BLaER1 treated with 17β-estradiol and CSF1 and Interleukin-3, amounts not matched to agents 10 nM and 100 nM (cell line): ENCODE measurements around the gene GOLPH3.
A peak's percentile ranks its signal among the peaks of the same experiment; 100 is the strongest.
"Not testable (repeated sequence)": the region's sequence is repeated elsewhere in the genome, so short reads cannot be mapped to it uniquely, and the experiment has no call there.

ENCODE experiments used
- H3K27ac ChIP-seq, 11 experiments: shearing (Covaris generic); formaldehyde crosslinking; 2 replicates each; pipeline ENCODE4 v1.8.1; 2022
- H3K27me3 ChIP-seq, 11 experiments: shearing (Covaris generic); formaldehyde crosslinking; 2 replicates each; pipeline ENCODE4 v1.8.1; 2022
- H3K36me3 ChIP-seq, 11 experiments: shearing (Covaris generic); formaldehyde crosslinking; 2 replicates each; pipeline ENCODE4 v1.8.1; 2022
- H3K4me1 ChIP-seq, 10 experiments: shearing (Covaris generic); formaldehyde crosslinking; 2 replicates each; pipeline ENCODE4 v1.8.1; 2022
- H3K4me2 ChIP-seq, 11 experiments: shearing (Covaris generic); formaldehyde crosslinking; 2 replicates each; pipeline ENCODE4 v1.8.1; 2022
- H3K4me3 ChIP-seq, 10 experiments: shearing (Covaris generic); formaldehyde crosslinking; 2 replicates each; pipeline ENCODE4 v1.8.1; 2022
- H3K9ac ChIP-seq, 11 experiments: shearing (Covaris generic); formaldehyde crosslinking; 2 replicates each; pipeline ENCODE4 v1.8.1; 2022
- H3K9me3 ChIP-seq, 11 experiments: shearing (Covaris generic); formaldehyde crosslinking; replicated peaks in 1 of 11; 2 replicates each; pipeline ENCODE4 v1.8.1; 2022
- H4K20me1 ChIP-seq, 11 experiments: shearing (Covaris generic); formaldehyde crosslinking; 2 replicates each; pipeline ENCODE4 v1.8.1; 2022
- Cebpa-rat ChIP-seq, 11 experiments: shearing (Covaris generic); IDR thresholded peaks; 2 replicates each; pipeline ENCODE4 v1.8.1; 2022

The GOLPH3 gene

GRCh38 chr5:32123058-32123805, 50.9 kb downstream of the GOLPH3 start:
- no peak for TF ChIP-seq Cebpa-rat (IDR thresholded peaks at IDR 0.05)
- H3K4me1 ChIP-seq = peaks cover 0 to 20% (median 0%) of the 10 kb centered on the region in 10 experiments; a peak in 2 of 20 replicates
- peaks cover 91 to 100% (median 98%) of the 10 kb centered on the region in 11 experiments for H3K36me3 ChIP-seq
- no peak overlapping the region for H3K4me2 ChIP-seq
- H4K20me1 ChIP-seq = peaks cover 4 to 99% (median 48%) of the 10 kb centered on the region in 11 experiments; a peak in 19 of 22 replicates
- no peak overlapping the region for H3K4me3 ChIP-seq
- no peaks in the 10 kb centered on the region; a peak in 1 of 22 replicates for H3K9me3 ChIP-seq
- no peaks in the 10 kb centered on the region for H3K27me3 ChIP-seq
- no peak overlapping the region for H3K27ac ChIP-seq
- H3K9ac ChIP-seq = no peak overlapping the region

DNA sequence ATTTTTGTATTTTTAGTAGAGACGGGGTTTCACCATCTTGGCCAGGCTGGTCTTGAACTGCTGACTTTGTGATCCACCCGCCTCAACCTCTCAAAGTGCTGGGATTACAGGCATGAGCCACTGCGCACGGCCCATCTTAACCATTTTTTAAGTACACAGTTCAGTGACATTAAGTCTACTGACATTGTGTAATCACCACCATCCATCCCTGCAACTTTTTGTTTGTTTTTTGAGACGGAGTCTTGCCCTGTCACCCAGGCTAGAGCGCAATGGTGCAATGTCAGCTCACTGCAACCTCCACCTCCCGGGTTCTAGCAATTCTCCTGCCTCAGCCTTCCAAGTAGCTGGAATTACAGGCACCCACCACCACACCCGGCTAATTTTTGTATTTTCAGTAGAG, 55.2 kb downstream of the GOLPH3 start:
- H3K36me3 ChIP-seq = peaks cover 89 to 100% (median 97%) of the 10 kb centered on the region in 11 experiments

DNA sequence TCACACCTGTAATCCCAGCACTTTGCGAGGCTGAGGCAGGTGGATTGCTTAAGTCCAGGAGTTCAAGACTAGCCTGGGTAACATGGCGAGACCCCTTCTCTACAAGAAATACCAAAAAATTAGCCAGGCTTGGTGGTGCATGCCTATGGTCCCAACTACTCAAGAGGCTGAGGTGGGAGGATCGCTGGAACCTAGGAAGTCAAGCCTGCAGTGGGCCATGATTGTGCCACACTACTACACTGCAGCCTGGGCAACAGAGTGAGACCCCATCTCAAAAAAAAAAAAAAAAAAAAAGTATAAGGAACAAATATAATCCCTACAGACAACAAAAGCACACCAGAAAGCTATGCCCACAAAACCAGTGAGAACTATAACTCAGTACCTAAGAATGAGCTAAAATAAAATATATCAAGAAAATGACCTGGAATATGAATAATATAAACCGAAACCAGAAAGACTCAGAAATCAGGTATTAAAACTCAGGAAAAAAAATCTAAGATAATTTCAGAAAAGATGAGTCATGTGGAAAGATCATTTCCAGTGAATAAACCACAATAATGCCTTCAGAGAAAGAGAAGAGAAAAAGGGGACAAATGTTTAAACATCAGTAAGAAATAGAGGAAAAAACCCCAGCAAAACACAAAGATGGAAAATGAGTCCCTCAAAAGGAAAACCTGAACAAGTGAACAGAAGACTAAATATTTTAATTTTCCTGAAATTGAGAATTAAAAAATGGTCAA, 57.4 kb downstream of the GOLPH3 start:
- TF ChIP-seq Cebpa-rat (IDR thresholded peaks at IDR 0.05) = no peak
- peaks cover 0 to 24% (median 0%) of the 10 kb centered on the region in 10 experiments; a peak in 5 of 20 replicates for H3K4me1 ChIP-seq
- no peaks in the 10 kb centered on the region for H3K27me3 ChIP-seq
- no peak overlapping the region; a peak in 1 of 22 replicates for H3K27ac ChIP-seq
- H3K9me3 ChIP-seq = no peaks in the 10 kb centered on the region
- H4K20me1 ChIP-seq = peaks cover 0 to 99% (median 18%) of the 10 kb centered on the region in 11 experiments; a peak in 13 of 22 replicates
- peak overlapping the region in 2 of 11 experiments; percentile 21 to 39; a peak in 3 of 22 replicates for H3K4me2 ChIP-seq
- no peak overlapping the region for H3K4me3 ChIP-seq
- H3K36me3 ChIP-seq = peaks cover 88 to 99% (median 97%) of the 10 kb centered on the region in 11 experiments
- H3K9ac ChIP-seq = no peak overlapping the region

More for the DNA sequence above, 55.2 kb downstream of the GOLPH3 start:
- not testable (repeated sequence) for H3K4me2 ChIP-seq, H3K9me3 ChIP-seq, H3K27ac ChIP-seq, H3K9ac ChIP-seq, H3K4me3 ChIP-seq, H3K27me3 ChIP-seq
- Histone ChIP-seq H3K4me1 (peaks cover 0 to 24% (median 0%) of the 10 kb centered on the region in 10 experiments; a peak in 5 of 20 replicates), H4K20me1 (peaks cover 4 to 99% (median 37%) of the 10 kb centered on the region in 11 experiments; a peak in 19 of 22 replicates)

GRCh38 chr5:32115985-32116384, 58.1 kb downstream of the GOLPH3 start:
- peaks cover 0 to 99% (median 15%) of the 10 kb centered on the region in 11 experiments; a peak in 14 of 22 replicates for H4K20me1 ChIP-seq

DNA sequence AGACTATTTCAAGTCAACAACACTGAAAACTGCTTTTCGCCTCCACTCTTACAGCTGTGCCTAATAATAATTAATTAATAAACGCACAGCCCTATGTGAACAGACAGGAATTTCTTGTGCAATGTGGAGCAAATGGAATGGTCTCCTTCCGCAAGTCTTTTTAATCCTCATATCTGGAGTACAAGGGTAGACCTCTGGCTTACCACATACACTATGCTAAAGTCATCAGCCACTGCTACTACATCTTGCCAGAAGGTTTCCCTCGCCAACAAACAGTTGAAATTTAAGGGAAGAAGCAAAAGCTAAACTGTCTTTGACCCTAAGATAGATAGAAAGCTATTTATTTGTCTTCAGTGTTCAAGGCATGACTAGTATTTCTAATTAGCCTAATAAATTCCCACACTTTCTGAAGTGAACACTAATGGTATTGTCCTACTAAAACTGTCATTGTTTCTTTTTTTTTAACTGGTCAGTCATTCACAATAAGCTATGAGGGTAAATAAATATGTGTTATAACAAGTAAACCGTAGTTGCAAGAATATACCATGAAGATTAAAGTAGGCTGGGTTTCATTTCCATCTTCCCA, 63.9 kb downstream of the GOLPH3 start:
- H3K36me3 ChIP-seq = peaks cover 90 to 100% (median 97%) of the 10 kb centered on the region in 11 experiments
- H3K27me3 ChIP-seq = no peaks in the 10 kb centered on the region
- no peak for TF ChIP-seq Cebpa-rat (IDR thresholded peaks at IDR 0.05)

More at GRCh38 chr5:32115985-32116384, 58.1 kb downstream of the GOLPH3 start:
- no peaks in the 10 kb centered on the region for H3K9me3 ChIP-seq
- no peak overlapping the region for H3K4me3 ChIP-seq
- H3K4me1 ChIP-seq = peaks cover 0 to 24% (median 0%) of the 10 kb centered on the region in 10 experiments; a peak in 5 of 20 replicates
- TF ChIP-seq Cebpa-rat (IDR thresholded peaks at IDR 0.05) = no peak
- H3K9ac ChIP-seq = no peak overlapping the region
- H3K27me3 ChIP-seq = no peaks in the 10 kb centered on the region
- peaks cover 88 to 99% (median 97%) of the 10 kb centered on the region in 11 experiments for H3K36me3 ChIP-seq
- no peak overlapping the region for H3K27ac ChIP-seq
- peak overlapping the region in 2 of 11 experiments; percentile 21 to 39; a peak in 4 of 22 replicates for H3K4me2 ChIP-seq

GRCh38 chr5:32109236-32109635, 64.9 kb downstream of the GOLPH3 start:
- Histone ChIP-seq H4K20me1 (peaks cover 0 to 98% (median 8%) of the 10 kb centered on the region in 11 experiments; a peak in 9 of 22 replicates), H3K4me1 (peaks cover 0 to 7% (median 0%) of the 10 kb centered on the region in 10 experiments; a peak in 1 of 20 replicates), H3K4me2 (no peak overlapping the region), H3K27ac (no peak overlapping the region), H3K9ac (no peak overlapping the region), H3K36me3 (peaks cover 93 to 100% (median 97%) of the 10 kb centered on the region in 11 experiments), H3K9me3 (no peaks in the 10 kb centered on the region), H3K27me3 (no peaks in the 10 kb centered on the region), H3K4me3 (no peak overlapping the region)
- no peak for TF ChIP-seq Cebpa-rat (IDR thresholded peaks at IDR 0.05)

More for the DNA sequence above, 63.9 kb downstream of the GOLPH3 start:
- Histone ChIP-seq H3K27ac (no peak overlapping the region), H3K4me2 (no peak overlapping the region), H4K20me1 (peaks cover 0 to 99% (median 8%) of the 10 kb centered on the region in 11 experiments; a peak in 9 of 22 replicates), H3K9me3 (no peaks in the 10 kb centered on the region), H3K9ac (no peak overlapping the region), H3K4me1 (peaks cover 0 to 7% (median 0%) of the 10 kb centered on the region in 10 experiments; a peak in 1 of 20 replicates), H3K4me3 (no peak overlapping the region)

DNA sequence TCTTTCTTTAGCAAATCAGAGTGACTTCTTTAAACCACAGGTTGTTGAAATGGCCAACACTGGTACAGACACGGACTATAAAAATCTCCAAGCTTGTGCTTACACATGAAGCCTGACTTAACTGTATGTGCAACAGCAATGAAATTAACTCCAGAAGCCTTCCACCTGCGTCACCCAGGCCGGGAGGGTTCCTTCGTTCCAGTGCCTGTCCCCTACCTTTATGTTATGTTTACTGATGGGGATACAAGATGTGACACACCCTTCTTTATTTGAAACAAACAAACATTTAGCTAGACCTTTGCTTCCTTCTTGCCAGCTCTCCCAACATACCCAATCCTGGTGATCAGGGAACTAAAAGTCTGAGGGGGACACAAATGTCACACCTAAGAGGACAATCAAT, 66.0 kb downstream of the GOLPH3 start:
- Histone ChIP-seq H3K4me2 (no peak overlapping the region), H3K27ac (no peak overlapping the region), H3K4me1 (no peaks in the 10 kb centered on the region), H3K9me3 (no peaks in the 10 kb centered on the region), H4K20me1 (peaks cover 0 to 98% (median 8%) of the 10 kb centered on the region in 11 experiments; a peak in 9 of 22 replicates), H3K4me3 (no peak overlapping the region), H3K9ac (no peak overlapping the region), H3K36me3 (peaks cover 93 to 100% (median 97%) of the 10 kb centered on the region in 11 experiments), H3K27me3 (no peaks in the 10 kb centered on the region)
- no peak for TF ChIP-seq Cebpa-rat (IDR thresholded peaks at IDR 0.05)

- Histone ChIP-seq H3K4me3 (no peak overlapping the region), H4K20me1 (peaks cover 0 to 98% (median 5%) of the 10 kb centered on the region in 11 experiments; a peak in 10 of 22 replicates), H3K27ac (no peak overlapping the region)
Observed at GRCh38 chr5:32107291-32107690, 66.8 kb downstream of the GOLPH3 start.

More at GRCh38 chr5:32107291-32107690, 66.8 kb downstream of the GOLPH3 start:
- H3K9ac ChIP-seq = no peak overlapping the region
- no peak for TF ChIP-seq Cebpa-rat (IDR thresholded peaks at IDR 0.05)
- H3K4me1 ChIP-seq = no peaks in the 10 kb centered on the region
- no peaks in the 10 kb centered on the region for H3K9me3 ChIP-seq
- H3K4me2 ChIP-seq = no peak overlapping the region
- peaks cover 89 to 100% (median 97%) of the 10 kb centered on the region in 11 experiments for H3K36me3 ChIP-seq
- H3K27me3 ChIP-seq = no peaks in the 10 kb centered on the region
